Right atrium auricular region (tissue), 2 donors: ENCODE measurements around the gene TMUB1. TPM values are rescaled to one million over a fixed set of nuclear protein-coding genes. Genes with fewer than 3 reads are reported as not detected.

ENCODE experiments used
- DNase-seq: peaks from one replicate; pipeline ENCODE4 v3.0.0-alpha.2; 2019; ENCODE audit warnings: low spot score
- H3K27ac ChIP-seq, 2 donors: fragments of 200-600 bp; sonication (generic); 1 replicate in 1 of 2; 2 replicates in 1 of 2; pipeline ENCODE4 v1.5.1; 2016 to 2019
- H3K27me3 ChIP-seq, 2 donors: fragments of 200-600 bp; sonication (generic); one replicate each; pipeline versions ENCODE4 v1.5.1 to v1.6.0; 2017 to 2019
- H3K36me3 ChIP-seq: fragments of 200-600 bp; sonication (generic); one replicate; pipeline ENCODE4 v1.5.1; 2016
- H3K4me1 ChIP-seq, 2 donors: fragments of 200-600 bp; sonication (generic); one replicate each; pipeline versions ENCODE4 v1.5.1 to v1.6.0; 2017 to 2019
- H3K4me3 ChIP-seq, 2 donors: fragments of 200-600 bp; sonication (generic); 1 replicate in 1 of 2; 2 replicates in 1 of 2; pipeline ENCODE4 v1.5.1; 2017 to 2019; ENCODE audit warnings: mild to moderate bottlenecking in 1 of 2, moderate library complexity in 1 of 2
- H3K9me3 ChIP-seq, 2 donors: fragments of 200-600 bp; sonication (generic); one replicate each; pipeline ENCODE4 v1.5.1; 2019
- CTCF ChIP-seq, 2 donors: fragments of 200-600 bp; sonication (generic); IDR thresholded peaks; one replicate each; pipeline ENCODE4 v1.5.1; 2019; ENCODE audit warnings: antibody characterized with exemption in 2 of 2
- total RNA-seq, 2 donors: library from RNA; depleted of rRNA; stranded (reverse); fragments of >200 nt; gene quantifications; one replicate each; pipeline ENCODE4 v1.1.0, GENCODE V29; 2016

The TMUB1 gene
- total RNA-seq, 2 donors from 2014 or later, result 28.0 to 53.6 TPM

GRCh38 chr7:151095828-151096475, 12.7 kb upstream of the TMUB1 start:
- H3K4me1 ChIP-seq, result peaks cover 0 to 28% of the 10 kb centered on the region in 2 donors
- no peaks in the 10 kb centered on the region for H3K9me3 ChIP-seq
- H3K4me3 ChIP-seq, result no peak overlapping the region
- no peak for DNase-seq
- no peaks in the 10 kb centered on the region for H3K27me3 ChIP-seq
- H3K36me3 ChIP-seq, result no peaks in the 10 kb centered on the region
- H3K27ac ChIP-seq, result no peak overlapping the region
- TF ChIP-seq CTCF (IDR thresholded peaks at IDR 0.05), result no peak

- DNase-seq, result no peak
These were observed 12.0 kb upstream of the TMUB1 start for GRCh38 chr7:151095123-151095797.

GRCh38 chr7:151094675-151095074, 11.4 kb upstream of the TMUB1 start:
- Histone ChIP-seq H3K27me3 (no peaks in the 10 kb centered on the region), H3K4me3 (no peak overlapping the region), H3K4me1 (peaks cover 0 to 26% of the 10 kb centered on the region in 2 donors), H3K36me3 (no peaks in the 10 kb centered on the region), H3K27ac (no peak overlapping the region), H3K9me3 (no peaks in the 10 kb centered on the region)
- DNase-seq, result no peak
- no peak for TF ChIP-seq CTCF (IDR thresholded peaks at IDR 0.05)

More at GRCh38 chr7:151095123-151095797, 12.0 kb upstream of the TMUB1 start:
- Histone ChIP-seq H3K4me1 (peaks cover 0 to 26% of the 10 kb centered on the region in 2 donors), H3K9me3 (no peaks in the 10 kb centered on the region), H3K27me3 (no peaks in the 10 kb centered on the region), H3K36me3 (no peaks in the 10 kb centered on the region), H3K27ac (no peak overlapping the region), H3K4me3 (no peak overlapping the region)
- TF ChIP-seq CTCF (IDR thresholded peaks at IDR 0.05), result no peak

GRCh38 chr7:151093748-151094147, 10.5 kb upstream of the TMUB1 start:
- no peaks in the 10 kb centered on the region for H3K36me3 ChIP-seq
- no peaks in the 10 kb centered on the region for H3K9me3 ChIP-seq
- DNase-seq, result no peak
- H3K4me3 ChIP-seq, result no peak overlapping the region
- TF ChIP-seq CTCF (IDR thresholded peaks at IDR 0.05), result no peak
- no peak overlapping the region for H3K27ac ChIP-seq
- H3K27me3 ChIP-seq, result no peaks in the 10 kb centered on the region
- peaks cover 0 to 30% of the 10 kb centered on the region in 2 donors for H3K4me1 ChIP-seq

- TF ChIP-seq CTCF (IDR thresholded peaks at IDR 0.05), result no peak
- Histone ChIP-seq H3K4me1 (peaks cover 4 to 43% of the 10 kb centered on the region in 2 donors), H3K9me3 (no peaks in the 10 kb centered on the region), H3K36me3 (no peaks in the 10 kb centered on the region), H3K27me3 (no peaks in the 10 kb centered on the region), H3K4me3 (no peak overlapping the region), H3K27ac (no peak overlapping the region)
- no peak for DNase-seq
These were observed 8.7 kb upstream of the TMUB1 start for GRCh38 chr7:151091988-151092387.
